Measurements from ENCODE around the gene KRTAP5-11. TPM values are rescaled to one million over a fixed set of nuclear protein-coding genes. Genes with fewer than 3 reads are reported as not detected.
"Not testable (repeated sequence)": the region's sequence is repeated elsewhere in the genome, so short reads cannot be mapped to it uniquely, and the experiment has no call there.

Gene KRTAP5-11
- polyA plus RNA-seq, 2 of the 4 experiments (the other 2 are of a cell fraction) = not detected

DNA sequence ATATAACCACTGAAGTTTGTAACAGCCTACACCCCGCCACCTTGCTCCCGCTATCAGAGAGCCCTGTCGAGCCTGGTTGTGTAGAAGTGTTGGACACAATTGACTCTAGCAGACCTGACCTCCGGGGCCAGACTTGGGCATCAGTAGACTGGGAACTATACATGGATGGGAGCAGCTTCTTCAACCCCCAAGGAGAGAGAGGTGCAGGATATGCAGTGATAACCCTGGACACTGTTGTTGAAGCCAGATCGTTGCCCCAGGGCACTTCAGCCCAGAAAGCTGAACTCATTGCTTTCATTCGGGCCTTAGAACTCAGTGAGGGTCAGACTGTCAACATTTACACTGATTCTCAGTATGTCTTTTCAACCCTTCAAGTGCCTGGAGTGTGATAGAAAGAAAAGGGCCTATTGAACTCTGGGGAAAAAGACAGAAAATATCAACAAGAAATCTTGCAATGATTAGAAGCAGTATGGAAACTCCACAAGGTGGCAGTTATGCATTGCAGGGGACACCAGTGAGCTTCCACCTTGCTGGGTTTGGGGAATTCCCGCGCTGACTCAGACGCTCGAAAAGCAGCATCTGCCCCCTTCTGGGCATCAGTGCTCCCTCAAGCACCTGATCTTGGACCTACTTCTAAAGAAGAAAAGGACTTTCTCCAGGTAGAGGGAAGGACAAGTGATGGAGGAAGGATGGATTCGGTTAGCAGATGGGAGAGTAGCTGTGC lies 6.3 kb upstream of the KRTAP5-11 start:
- ATAC-seq, H3K4me3 ChIP-seq, H3K27ac ChIP-seq, H3K4me1 ChIP-seq, H3K4me2 ChIP-seq, H3K9me3 ChIP-seq, FAIRE-seq, POLR2A ChIA-PET: not testable (repeated sequence)
- TF ChIP-seq, protein P1, sequence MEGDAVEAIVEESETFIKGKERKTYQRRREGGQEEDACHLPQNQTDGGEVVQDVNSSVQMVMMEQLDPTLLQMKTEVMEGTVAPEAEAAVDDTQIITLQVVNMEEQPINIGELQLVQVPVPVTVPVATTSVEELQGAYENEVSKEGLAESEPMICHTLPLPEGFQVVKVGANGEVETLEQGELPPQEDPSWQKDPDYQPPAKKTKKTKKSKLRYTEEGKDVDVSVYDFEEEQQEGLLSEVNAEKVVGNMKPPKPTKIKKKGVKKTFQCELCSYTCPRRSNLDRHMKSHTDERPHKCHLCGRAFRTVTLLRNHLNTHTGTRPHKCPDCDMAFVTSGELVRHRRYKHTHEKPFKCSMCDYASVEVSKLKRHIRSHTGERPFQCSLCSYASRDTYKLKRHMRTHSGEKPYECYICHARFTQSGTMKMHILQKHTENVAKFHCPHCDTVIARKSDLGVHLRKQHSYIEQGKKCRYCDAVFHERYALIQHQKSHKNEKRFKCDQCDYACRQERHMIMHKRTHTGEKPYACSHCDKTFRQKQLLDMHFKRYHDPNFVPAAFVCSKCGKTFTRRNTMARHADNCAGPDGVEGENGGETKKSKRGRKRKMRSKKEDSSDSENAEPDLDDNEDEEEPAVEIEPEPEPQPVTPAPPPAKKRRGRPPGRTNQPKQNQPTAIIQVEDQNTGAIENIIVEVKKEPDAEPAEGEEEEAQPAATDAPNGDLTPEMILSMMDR (IDR thresholded peaks at IDR 0.05) = peak; percentile 16; the same call in 1 of the 3 replicates
- TF ChIP-seq RAD21 (conservative IDR thresholded peaks at IDR 0.05 in 1 of 2, IDR thresholded peaks at IDR 0.05 in 1 of 2) = peak in 1 of 2 experiments; percentile 23; a peak in 2 of 5 replicates
- WGBS (ENCODE audit: missing lambda C conversion rate) = 56% methylated on average over 11 of the region's 11 CpGs
- DNase-seq (ENCODE audit: low read depth in 1 of 2, low spot score in 1 of 2) = peak in 1 of 2 experiments; percentile 33
- CTCF ChIA-PET = interaction anchor here (1.9 kb wide), 1 partner anchor 8 kb away, joined by 12 read pairs; no protein-coding TSS in a partner anchor

DNA sequence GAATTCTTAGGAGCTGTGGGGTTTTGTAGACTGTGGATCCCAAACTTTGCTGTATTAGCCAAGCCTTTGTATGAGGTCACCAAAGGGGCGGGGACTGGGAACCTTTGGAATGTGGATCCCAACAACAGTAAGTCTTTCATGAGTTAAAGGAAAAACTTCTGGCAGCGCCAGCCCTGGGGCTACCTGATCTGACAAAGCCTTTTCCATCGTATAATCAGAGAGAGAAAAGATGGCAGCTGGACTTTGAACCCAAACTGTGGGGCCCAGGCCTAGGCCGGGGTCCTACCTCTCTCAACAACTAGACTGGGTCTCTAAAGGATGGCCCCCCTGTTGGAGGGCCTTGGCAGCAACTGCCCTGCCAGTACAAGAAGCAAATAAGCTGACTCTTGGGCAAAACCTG lies 5.6 kb upstream of the KRTAP5-11 start:
- FAIRE-seq; H3K27ac ChIP-seq; H3K4me3 ChIP-seq; POLR2A ChIA-PET; H3K4me1 ChIP-seq; DNase-seq (ENCODE audit: low read depth in 1 of 2, low spot score in 1 of 2); H3K4me2 ChIP-seq; H3K9me3 ChIP-seq; ATAC-seq: not testable (repeated sequence)
- CTCF ChIA-PET = interaction anchor here (1.9 kb wide), 1 partner anchor 8 kb away, joined by 12 read pairs; no protein-coding TSS in a partner anchor
- WGBS (ENCODE audit: missing lambda C conversion rate) = 36% methylated on average over 4 of the region's 4 CpGs

DNA sequence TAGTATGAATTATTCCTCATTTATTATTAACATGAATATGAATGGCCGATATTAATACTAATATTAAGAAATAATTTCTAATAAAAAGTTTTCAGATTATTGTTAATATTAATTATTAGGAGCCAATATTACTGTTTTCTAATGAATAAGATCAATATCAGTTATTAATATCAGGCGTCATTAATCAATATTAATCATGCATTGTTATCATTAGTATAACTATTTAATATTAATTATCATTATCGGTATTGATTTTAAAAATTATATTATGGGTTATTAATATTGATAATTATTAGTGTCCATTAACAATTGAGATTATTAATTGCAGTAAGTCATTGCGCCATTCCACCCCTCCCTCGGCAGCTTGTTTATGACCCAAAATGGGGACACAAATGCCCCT lies 3.0 kb upstream of the KRTAP5-11 start:
- DNase-seq (ENCODE audit: low read depth in 1 of 2, low spot score in 1 of 2); ATAC-seq; H3K4me2 ChIP-seq; POLR2A ChIA-PET; H3K9me3 ChIP-seq; FAIRE-seq; H3K4me3 ChIP-seq; H3K27ac ChIP-seq; H3K4me1 ChIP-seq; CTCF ChIA-PET: not testable (repeated sequence)
- WGBS (ENCODE audit: missing lambda C conversion rate) = 39% methylated on average over 5 of the region's 5 CpGs

DNA sequence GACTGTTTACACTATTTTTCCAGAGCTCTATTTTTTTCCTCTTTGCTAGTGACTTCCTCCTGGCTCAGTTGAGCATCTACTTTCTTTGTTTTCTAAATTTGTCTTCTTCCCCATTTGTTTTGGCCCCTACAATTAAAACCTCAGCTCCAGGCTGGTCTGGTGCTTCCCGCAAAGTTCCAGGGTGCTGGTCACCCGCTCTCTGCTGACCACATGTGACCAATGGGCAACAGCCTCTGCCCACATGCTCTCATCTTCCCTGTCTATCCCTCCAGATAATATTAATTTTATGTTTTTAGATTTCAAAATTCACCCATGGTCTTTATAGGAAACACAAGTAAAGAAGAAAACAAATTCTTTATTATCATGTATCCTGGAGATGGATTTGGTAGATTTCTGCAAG lies 294 bp upstream of the KRTAP5-11 start:
- FAIRE-seq; H3K4me1 ChIP-seq; H3K4me3 ChIP-seq; H3K27ac ChIP-seq; DNase-seq (ENCODE audit: low read depth in 1 of 2, low spot score in 1 of 2); H3K4me2 ChIP-seq; H3K9me3 ChIP-seq; ATAC-seq; POLR2A ChIA-PET: not testable (repeated sequence)
- CTCF ChIA-PET = interaction anchor here (1.3 to 2.5 kb wide), 2 partner anchors 15 to 167 kb away, joined by 3 to 7 read pairs; no protein-coding TSS in a partner anchor
- WGBS (ENCODE audit: missing lambda C conversion rate) = 81% methylated on average over 2 of the region's 2 CpGs

- CTCF ChIA-PET = interaction anchor here (1.0 to 2.5 kb wide), 4 partner anchors 7 to 168 kb away, joined by 3 to 12 read pairs (median 5); no protein-coding TSS in a partner anchor
- TF ChIP-seq ZFP36 (IDR thresholded peaks at IDR 0.05; ENCODE audit: borderline replicate concordance, partially characterized antibody) (no peak), RNF2 (IDR thresholded peaks at IDR 0.05; ENCODE audit: borderline replicate concordance, low read depth) (no peak), MYC (IDR thresholded peaks at IDR 0.05; ENCODE audit: borderline replicate concordance, low read length) (no peak), TP53 (CRISPR knock-in tag; IDR thresholded peaks at IDR 0.05) (no peak), RFX5 (IDR thresholded peaks at IDR 0.05) (no peak), PHF8 (IDR thresholded peaks at IDR 0.05; ENCODE audit: borderline replicate concordance, low read depth) (no peak), JUNB (IDR thresholded peaks at IDR 0.05) (no peak), CBX2 (IDR thresholded peaks at IDR 0.05; ENCODE audit: borderline replicate concordance, low read depth) (no peak), GATA3 (IDR thresholded peaks at IDR 0.05; ENCODE audit: borderline replicate concordance) (no peak), EP300 (IDR thresholded peaks at IDR 0.05) (no peak)
- TF ChIP-seq, protein P1 (IDR thresholded peaks at IDR 0.05) = no peak
These were observed 849 bp downstream of the KRTAP5-11 start for GRCh38 chr11:71581826-71582225.

More at GRCh38 chr11:71581826-71582225, 849 bp downstream of the KRTAP5-11 start:
- Histone ChIP-seq H3K4me3 (no peak overlapping the region), H3K4me2 (no peak overlapping the region), H3K4me1 (0 out of 3 replicates have a peak, but pooled peaks cover 2% of the 10 kb centered on the region), H3K9me3 (no peaks in the 10 kb centered on the region), H3K27ac (no peak overlapping the region)
- DNase-seq (ENCODE audit: low read depth in 1 of 2, low spot score in 1 of 2) (no peak), FAIRE-seq (no peak), ATAC-seq (no peak)
- WGBS (ENCODE audit: missing lambda C conversion rate) = 41% methylated on average over 4 of the region's 4 CpGs
- POLR2A ChIA-PET = no interaction called here

Measured in A549 (cell line).